Measurements from ENCODE around the gene DHX16.
"Not testable (repeated sequence)": the region's sequence is repeated elsewhere in the genome, so short reads cannot be mapped to it uniquely, and the experiment has no call there.

Gene DHX16

GRCh38 chr6:30678964-30679726, 6.3 kb upstream of the DHX16 start:
- DNase-seq: peak; percentile 47

GRCh38 chr6:30676660-30677285, 4.0 kb upstream of the DHX16 start:
- DNase-seq: no peak

GRCh38 chr6:30670760-30671527, 1.9 kb downstream of the DHX16 start:
- DNase-seq: no peak

- not testable (repeated sequence) for DNase-seq
Observed at GRCh38 chr6:30666300-30666699, 6.5 kb downstream of the DHX16 start.

GRCh38 chr6:30664994-30665767, 7.6 kb downstream of the DHX16 start:
- DNase-seq: no peak

GRCh38 chr6:30657922-30658321, 14.9 kb downstream of the DHX16 start:
- not testable (repeated sequence) for DNase-seq

- no peak for DNase-seq
Observed at GRCh38 chr6:30657454-30657853, 15.4 kb downstream of the DHX16 start.

- DNase-seq: no peak
Observed at GRCh38 chr6:30656513-30656912, 16.3 kb downstream of the DHX16 start.

GRCh38 chr6:30655743-30656094, 17.1 kb downstream of the DHX16 start:
- DNase-seq: no peak

- no peak for DNase-seq
Observed at GRCh38 chr6:30654798-30655742, 17.7 kb downstream of the DHX16 start.

- no peak for DNase-seq
Observed at GRCh38 chr6:30651143-30651542, 21.7 kb downstream of the DHX16 start.

- DNase-seq: peak; percentile 89
Observed at GRCh38 chr6:30647242-30648116, 25.3 kb downstream of the DHX16 start.

GRCh38 chr6:30646450-30647241, 26.2 kb downstream of the DHX16 start, which contains the start of gene C6orf136:
C6orf136 (plus strand) TSS chr6:30647133; CDS start chr6:30647232, 99 bp downstream.
- peak; percentile 92 for DNase-seq

- DNase-seq: no peak
Observed at GRCh38 chr6:30645989-30646388, 26.8 kb downstream of the DHX16 start.

GRCh38 chr6:30644769-30645168, 28.0 kb downstream of the DHX16 start:
- DNase-seq: no peak

- DNase-seq: no peak
Observed at GRCh38 chr6:30643656-30644055, 29.1 kb downstream of the DHX16 start.

- DNase-seq: no peak
Observed at GRCh38 chr6:30641048-30641447, 31.8 kb downstream of the DHX16 start.

- no peak for DNase-seq
Observed at GRCh38 chr6:30640481-30640880, 32.3 kb downstream of the DHX16 start.

- DNase-seq: no peak
Observed at GRCh38 chr6:30635834-30636233, 37.0 kb downstream of the DHX16 start.
